B cell (primary cell): ENCODE data around the gene PCDH1. TPM values are rescaled to one million over a fixed set of nuclear protein-coding genes. Genes with fewer than 3 reads are reported as not detected.

Experiments used
- ATAC-seq: fragments of 200-7000 bp; cut with Tn5 transposase; one replicate; pipeline ENCODE4 v1.10.0; 2021; ENCODE audit warnings: low read depth, mild to moderate bottlenecking, moderate number of reproducible peaks, moderate library complexity
- CTCF ChIA-PET: fragments of 350-600 bp; sonication (Branson Sonifier 250); formaldehyde crosslinking; loops from one replicate; lab custom pipeline; 2021; ENCODE audit warnings: antibody characterized with exemption, inconsistent platforms; lab: Charles Lee
- POLR2A ChIA-PET: fragments of 350-600 bp; sonication (Branson Sonifier 250); formaldehyde crosslinking; loops from one replicate; lab custom pipeline; 2021; ENCODE audit warnings: antibody characterized with exemption; lab: Charles Lee
- DNase-seq: peaks from one replicate; pipeline ENCODE4 v3.0.0; 2013
- H2AFZ ChIP-seq: 2 replicates; pipeline ENCODE4 v1.6.1; 2012; ENCODE audit warnings: mild to moderate bottlenecking, low read depth, low read length; ENCODE audit not compliant: insufficient read depth, poor library complexity, severe bottlenecking
- H3K27ac ChIP-seq, 2 donors: 1 replicate in 1 of 2; 2 replicates in 1 of 2; pipeline ENCODE4 v1.5.1; 2012 to 2013; ENCODE audit warnings: low read length in 2 of 2, mild to moderate bottlenecking in 2 of 2, moderate library complexity in 1 of 2
- H3K27me3 ChIP-seq, 4 experiments: fragments of 200-600 bp in 1 of 4; sonication (generic) in 1 of 4; replicated peaks in 1 of 4; 1 replicate in 2 of 4; 2 replicates in 2 of 4; pipeline versions ENCODE4 v1.6.1 to v1.7.0; 2013 to 2016; ENCODE audit warnings: low read length in 3 of 4, mild to moderate bottlenecking in 2 of 4, mixed read lengths in 1 of 4, moderate library complexity in 1 of 4; ENCODE audit not compliant: insufficient read depth in 4 of 4, control insufficient read depth in 3 of 4; ENCODE audit errors: control extremely low read depth in 1 of 4
- H3K36me3 ChIP-seq, 2 experiments: replicated peaks in 1 of 2; 1 replicate in 1 of 2; 2 replicates in 1 of 2; pipeline versions ENCODE4 v1.6.1 to v1.7.1; 2013; ENCODE audit warnings: low read length in 1 of 2; ENCODE audit not compliant: insufficient read depth in 2 of 2, control insufficient read depth in 1 of 2; ENCODE audit errors: control extremely low read depth in 1 of 2, extremely low read depth in 1 of 2
- H3K4me1 ChIP-seq, 2 donors: fragments of 200-600 bp in 1 of 2; sonication (generic) in 1 of 2; 1 replicate in 1 of 2; 2 replicates in 1 of 2; pipeline versions ENCODE4 v1.5.1 to v1.6.1; 2013 to 2017; ENCODE audit warnings: low read length in 2 of 2; ENCODE audit not compliant: control insufficient read depth in 2 of 2, insufficient read depth in 2 of 2
- H3K4me2 ChIP-seq: replicated peaks from 2 replicates; pipeline ENCODE3; 2012; ENCODE audit warnings: mild to moderate bottlenecking, low read depth, low read length; ENCODE audit not compliant: poor library complexity, severe bottlenecking
- H3K4me3 ChIP-seq, 5 experiments: fragments of 200-600 bp in 1 of 5; sonication (generic) in 1 of 5; 1 replicate in 3 of 5; 2 replicates in 2 of 5; pipeline versions ENCODE4 v1.5.1 to v1.7.0; 2011 to 2016; ENCODE audit warnings: low read length in 4 of 5, mild to moderate bottlenecking in 4 of 5, low read depth in 2 of 5, control low read depth in 1 of 5, moderate library complexity in 1 of 5; ENCODE audit not compliant: insufficient read depth in 1 of 5; ENCODE audit errors: control extremely low read depth in 1 of 5, extremely low read depth in 1 of 5
- H3K79me2 ChIP-seq: fragments of 200-600 bp; sonication (generic); one replicate; pipeline ENCODE4 v1.6.0; 2016; ENCODE audit warnings: low read length; ENCODE audit not compliant: control insufficient read depth, insufficient read depth
- H3K9ac ChIP-seq: fragments of 200-600 bp; sonication (generic); 2 replicates; pipeline ENCODE4 v1.6.1; 2017; ENCODE audit warnings: mild to moderate bottlenecking, low read length, moderate library complexity
- H3K9me3 ChIP-seq, 3 donors: one replicate each; pipeline versions ENCODE4 v1.6.1 to v1.7.1; 2013; ENCODE audit warnings: low read length in 2 of 3; ENCODE audit not compliant: control insufficient read depth in 2 of 3, insufficient read depth in 1 of 3; ENCODE audit errors: control extremely low read depth in 1 of 3
- H4K20me1 ChIP-seq: 2 replicates; pipeline ENCODE4 v1.6.0; 2012; ENCODE audit warnings: mild to moderate bottlenecking, low read length; ENCODE audit not compliant: insufficient read depth, control insufficient read depth, poor library complexity, severe bottlenecking
- H3K27ac Mint-ChIP-seq: one replicate; pipeline ENCODE4 v1.8.0; 2021; ENCODE audit warnings: mixed read lengths
- H3K27me3 Mint-ChIP-seq: one replicate; pipeline ENCODE4 v1.8.0; 2021; ENCODE audit warnings: mixed read lengths
- H3K4me1 Mint-ChIP-seq: one replicate; pipeline ENCODE4 v1.8.0; 2021; ENCODE audit warnings: mixed read lengths
- H3K4me3 Mint-ChIP-seq: one replicate; pipeline ENCODE4 v1.8.0; 2021; ENCODE audit warnings: mixed read lengths
- H3K9me3 Mint-ChIP-seq: one replicate; pipeline ENCODE4 v1.8.0; 2022; ENCODE audit warnings: mixed read lengths; ENCODE audit not compliant: insufficient read depth
- CTCF ChIP-seq: fragments of 200-600 bp; IDR thresholded peaks from one replicate; pipeline ENCODE4 v1.8.0; 2022; ENCODE audit warnings: antibody characterized with exemption, mild to moderate bottlenecking
- EZH2 ChIP-seq: IDR thresholded peaks from 2 replicates; pipeline ENCODE4 v1.6.1; 2012; ENCODE audit warnings: borderline replicate concordance, low read depth, mild to moderate bottlenecking, moderate library complexity, low read length; ENCODE audit not compliant: insufficient read depth, poor library complexity, severe bottlenecking
- WGBS: methylation state at CpG from one replicate; pipeline ENCODE4 v1.1.5; 2013; ENCODE audit warnings: missing lambda C conversion rate; ENCODE audit not compliant: insufficient coverage; 5-methylcytosine and 5-hydroxymethylcytosine counted together
- intact Hi-C: fragments of 100-400 bp; cut with micrococcal nuclease; formaldehyde crosslinking; loops from one replicate; pipeline ENCODE4 v1.10.0; 2022
- polyA plus RNA-seq: library from polyadenylated mRNA; depleted of rRNA; stranded (reverse); fragments of >200 nt; gene quantifications from 2 replicates; pipeline ENCODE4 v1.2.3, GENCODE V29; 2012
- total RNA-seq, 2 donors: library from RNA; stranded (reverse); fragments of 120-200 nt in 1 of 2; gene quantifications; 1 replicate in 1 of 2; 2 replicates in 1 of 2; pipeline versions ENCODE4 v1.2.3 to v1.2.4, GENCODE V29; 2013 to 2022

PCDH1 gene
- total and polyA plus RNA-seq, 2 donors (not counting 1 experiment from before 2014, with no cell fraction given): 0.06 TPM; not detected in 1

GRCh38 chr5:141815796-141816180, 62.4 kb downstream of the PCDH1 start:
- ChIA-PET POLR2A (no interaction called here), CTCF (interaction anchor here (1.2 to 3.4 kb wide), 4 partner anchors 9 to 224 kb away, joined by 3 to 13 read pairs (median 5); no protein-coding TSS in a partner anchor)
- no peaks in the 10 kb centered on the region for H3K9me3 Mint-ChIP-seq
- Histone ChIP-seq H3K79me2 (no peaks in the 10 kb centered on the region), H3K4me1 (no peaks in the 10 kb centered on the region), H3K4me3 (no peak overlapping the region), H3K27me3 (peaks cover 0 to 23% (median 4%) of the 10 kb centered on the region in 4 experiments), H4K20me1 (no peaks in the 10 kb centered on the region), H3K9me3 (no peaks in the 10 kb centered on the region), H3K9ac (no peak overlapping the region), H2AFZ (no peak overlapping the region), H3K27ac (no peak overlapping the region), H3K36me3 (no peaks in the 10 kb centered on the region), H3K4me2 (no peak overlapping the region)
- WGBS: 95% methylated on average over 2 of the region's 3 CpGs
- no peak for DNase-seq
- no peak for TF ChIP-seq CTCF
- TF ChIP-seq EZH2: no peak
- no peaks in the 10 kb centered on the region for H3K4me1 Mint-ChIP-seq
- peaks cover 50% of the 10 kb centered on the region for H3K27me3 Mint-ChIP-seq
- no peak overlapping the region for H3K4me3 Mint-ChIP-seq
- intact Hi-C loops: no loop called here
- no peak overlapping the region for H3K27ac Mint-ChIP-seq
- ATAC-seq: no peak

GRCh38 chr5:141815051-141815795, 63.0 kb downstream of the PCDH1 start:
- Mint-ChIP-seq H3K27ac (no peak overlapping the region), H3K27me3 (peaks cover 54% of the 10 kb centered on the region), H3K9me3 (no peaks in the 10 kb centered on the region), H3K4me3 (no peak overlapping the region), H3K4me1 (no peaks in the 10 kb centered on the region)
- no peaks in the 10 kb centered on the region for H3K36me3 ChIP-seq
- H3K9ac ChIP-seq: no peak overlapping the region
- H2AFZ ChIP-seq: no peak overlapping the region
- no peak overlapping the region for H3K27ac ChIP-seq
- no peak for DNase-seq
- intact Hi-C loops: no loop called here
- no peak for ATAC-seq
- no peaks in the 10 kb centered on the region for H3K79me2 ChIP-seq
- no peaks in the 10 kb centered on the region for H4K20me1 ChIP-seq
- no peak overlapping the region for H3K4me2 ChIP-seq
- H3K27me3 ChIP-seq: peaks cover 0 to 28% (median 4%) of the 10 kb centered on the region in 4 experiments
- H3K9me3 ChIP-seq: no peaks in the 10 kb centered on the region
- H3K4me3 ChIP-seq: no peak overlapping the region
- CTCF ChIA-PET: interaction anchor here (1.0 to 3.4 kb wide), 6 partner anchors 8 to 223 kb away, joined by 3 to 13 read pairs (median 6); no protein-coding TSS in a partner anchor
- no peaks in the 10 kb centered on the region for H3K4me1 ChIP-seq
- no peak for TF ChIP-seq EZH2
- TF ChIP-seq CTCF: no peak
- POLR2A ChIA-PET: no interaction called here
